A549 (cell line): ENCODE results near the gene HAAO. TPM values are rescaled to one million over a fixed set of nuclear protein-coding genes. Genes with fewer than 3 reads are reported as not detected.

Experiments used
- ATAC-seq, 2 experiments: fragments of 200-7000 bp in 1 of 2; fragments of >200 bp in 1 of 2; cut with Nextera tagmentation in 1 of 2; cut with Tn5 transposase in 1 of 2; 3 replicates each; pipeline versions ENCODE4 v1.8.0 to v1.9.1; 2018 to 2020; ENCODE audit warnings: mild to moderate bottlenecking in 1 of 2, moderate library complexity in 1 of 2
- CTCF ChIA-PET: fragments of 300-600 bp; sonication (Branson Sonifier 250); formaldehyde crosslinking; extraction: SDS; loops from one replicate; lab custom pipeline; 2021; ENCODE audit warnings: antibody characterized with exemption, inconsistent platforms; lab: Yijun Ruan, JAX
- POLR2A ChIA-PET: fragments of 350-600 bp; formaldehyde crosslinking; extraction: SDS; loops from one replicate; lab custom pipeline; 2021; ENCODE audit warnings: antibody characterized with exemption, inconsistent platforms; lab: Yijun Ruan, JAX
- DNase-seq, 2 experiments: peaks; one replicate each; pipeline versions ENCODE4 v3.0.0 to v3.0.0-alpha.2; 2011 to 2016; ENCODE audit warnings: low read depth in 1 of 2, low spot score in 1 of 2
- FAIRE-seq: peaks from 2 replicates; lab custom pipeline; 2011; peaks lifted over from hg19 to GRCh38; lab: Jason Lieb, UNC
- H3K27ac ChIP-seq, 2 experiments: fragments of >200 bp; sonication (Bioruptor Twin); formaldehyde crosslinking; 3 replicates each; pipeline ENCODE4 v1.5.1; 2016 to 2017
- H3K4me1 ChIP-seq: fragments of >200 bp; sonication (Bioruptor Twin); formaldehyde crosslinking; 3 replicates; pipeline ENCODE4 v1.6.1; 2016
- H3K4me2 ChIP-seq: fragments of >200 bp; sonication (Bioruptor Twin); formaldehyde crosslinking; 3 replicates; pipeline ENCODE4 v1.6.1; 2016
- H3K4me3 ChIP-seq: fragments of >200 bp; sonication (Bioruptor Twin); formaldehyde crosslinking; 3 replicates; pipeline ENCODE4 v1.5.1; 2016
- H3K9me3 ChIP-seq: fragments of >200 bp; sonication (Bioruptor Twin); formaldehyde crosslinking; 3 replicates; pipeline ENCODE4 v1.6.1; 2016
- ATOH8 ChIP-seq: fragments of 250-450 bp; sonication (Bioruptor Pico); IDR thresholded peaks from 2 replicates; pipeline ENCODE4 v1.5.0; 2020; ENCODE audit warnings: low read depth, mild to moderate bottlenecking, moderate library complexity
- BHLHE40 ChIP-seq: IDR thresholded peaks from 2 replicates; pipeline ENCODE4 v1.6.1; 2012; ENCODE audit warnings: low read depth, low read length, inconsistent platforms
- CBX2 ChIP-seq: fragments of 200-600 bp; sonication (generic); IDR thresholded peaks from 2 replicates; pipeline ENCODE4 v1.6.1; 2016; ENCODE audit warnings: low read depth, mild to moderate bottlenecking, borderline replicate concordance
- CBX8 ChIP-seq: fragments of 200-600 bp; sonication (generic); IDR thresholded peaks from 2 replicates; pipeline ENCODE4 v1.6.1; 2016
- EHMT2 ChIP-seq: fragments of 200-600 bp; sonication (generic); IDR thresholded peaks from 2 replicates; pipeline ENCODE4 v1.6.1; 2016; ENCODE audit warnings: antibody characterized with exemption, low read depth, mild to moderate bottlenecking, moderate library complexity
- EP300 ChIP-seq, 2 experiments: fragments of >200 bp; sonication (Bioruptor Twin); formaldehyde crosslinking; IDR thresholded peaks; 2 replicates in 1 of 2; 3 replicates in 1 of 2; pipeline ENCODE4 v1.6.1; 2016 to 2017
- ESRRA ChIP-seq: fragments of 150-350 bp; IDR thresholded peaks from 2 replicates; pipeline ENCODE4 v1.6.1; 2014; ENCODE audit warnings: mild to moderate bottlenecking, low read length, borderline replicate concordance
- GATA3 ChIP-seq: IDR thresholded peaks from 2 replicates; pipeline ENCODE4 v1.6.1; 2012; ENCODE audit warnings: borderline replicate concordance
- HEYL ChIP-seq: fragments of 250-450 bp; sonication (Bioruptor Pico); IDR thresholded peaks from 2 replicates; pipeline ENCODE4 v1.8.0; 2021; ENCODE audit warnings: mild to moderate bottlenecking, moderate library complexity
- HOXA7 ChIP-seq: fragments of 250-450 bp; sonication (Bioruptor Pico); IDR thresholded peaks from 2 replicates; pipeline ENCODE4 v1.5.0; 2020; ENCODE audit warnings: mild to moderate bottlenecking, moderate library complexity
- HOXB13 ChIP-seq: fragments of 250-450 bp; sonication (Bioruptor Pico); IDR thresholded peaks from 2 replicates; pipeline ENCODE4 v1.5.0; 2020; ENCODE audit warnings: low read depth, mild to moderate bottlenecking, moderate library complexity
- HOXB5 ChIP-seq: fragments of 250-450 bp; sonication (Bioruptor Pico); IDR thresholded peaks from 2 replicates; pipeline ENCODE4 v1.5.0; 2020; ENCODE audit warnings: mild to moderate bottlenecking, moderate library complexity
- JUNB ChIP-seq: fragments of >200 bp; sonication (Bioruptor Twin); formaldehyde crosslinking; IDR thresholded peaks from 2 replicates; pipeline ENCODE4 v1.6.1; 2016
- MAFK ChIP-seq: fragments of 450-650 bp; IDR thresholded peaks from 2 replicates; pipeline ENCODE4 v1.6.1; 2014; ENCODE audit not compliant: partially characterized antibody
- MYC ChIP-seq: IDR thresholded peaks from 2 replicates; pipeline ENCODE4 v1.6.1; 2012; ENCODE audit warnings: mild to moderate bottlenecking, inconsistent platforms, low read length, improper control_type of control experiment, borderline replicate concordance
- NFE2L2 ChIP-seq: fragments of 150-350 bp; conservative IDR thresholded peaks from 2 replicates; pipeline ENCODE4 v1.6.1; 2014; ENCODE audit warnings: low read length
- NR3C1 ChIP-seq: fragments of >200 bp; sonication (Bioruptor Twin); formaldehyde crosslinking; IDR thresholded peaks from 3 replicates; pipeline ENCODE4 v1.6.1; 2017
- POLR2A ChIP-seq: IDR thresholded peaks from 2 replicates; pipeline ENCODE4 v1.6.1; 2012; ENCODE audit warnings: mild to moderate bottlenecking, low read length
- RAD21 ChIP-seq, 2 experiments: fragments of >200 bp in 1 of 2; sonication (Bioruptor Twin) in 1 of 2; formaldehyde crosslinking in 1 of 2; IDR thresholded peaks in 1 of 2; conservative IDR thresholded peaks in 1 of 2; 2 replicates in 1 of 2; 3 replicates in 1 of 2; pipeline ENCODE4 v1.6.1; 2012 to 2018; ENCODE audit warnings: inconsistent platforms in 1 of 2
- RFX5 ChIP-seq: fragments of 450-650 bp; IDR thresholded peaks from 2 replicates; pipeline ENCODE4 v1.7.1; 2014; ENCODE audit warnings: antibody characterized with exemption, mild to moderate bottlenecking, moderate library complexity
- RNF2 ChIP-seq: fragments of 200-600 bp; sonication (generic); IDR thresholded peaks from 2 replicates; pipeline ENCODE4 v1.6.1; 2016; ENCODE audit warnings: low read depth, mild to moderate bottlenecking, antibody characterized with exemption, moderate library complexity, borderline replicate concordance
- TP53 ChIP-seq: fragments of 250-450 bp; sonication (Bioruptor Pico); IDR thresholded peaks from 2 replicates; pipeline ENCODE4 v1.5.0; 2021; ENCODE audit warnings: mild to moderate bottlenecking, moderate library complexity
- USF2 ChIP-seq: fragments of 450-650 bp; IDR thresholded peaks from 2 replicates; pipeline ENCODE4 v1.6.1; 2014; ENCODE audit warnings: antibody characterized with exemption
- ZFP36 ChIP-seq: fragments of 450-650 bp; IDR thresholded peaks from 2 replicates; pipeline ENCODE4 v1.6.1; 2014; ENCODE audit warnings: borderline replicate concordance; ENCODE audit not compliant: partially characterized antibody
- WGBS: methylation state at CpG from one replicate; pipeline ENCODE4 v1.1.6; 2017; ENCODE audit errors: missing lambda C conversion rate; 5-methylcytosine and 5-hydroxymethylcytosine counted together
- polyA plus RNA-seq, 4 experiments: library from polyadenylated mRNA; depleted of rRNA in 3 of 4; stranded (reverse); fragments of >200 nt; fragmentation: RNase III in 1 of 4; extraction: RNeasy Plus Mini Kit Qiagen cat#74134 plus additional on column Dnase treatment in 1 of 4; gene quantifications; 2 replicates in 3 of 4; 3 replicates in 1 of 4; pipeline ENCODE4 v1.2.3, GENCODE V29; 2011 to 2017
- TF ChIP-seq, protein P1 (sequence below): fragments of >200 bp; sonication (Bioruptor Twin); formaldehyde crosslinking; IDR thresholded peaks from 3 replicates; pipeline ENCODE4 v1.5.1; 2016
- TF ChIP-seq, protein P2 (sequence below): fragments of 150-350 bp; IDR thresholded peaks from 2 replicates; pipeline ENCODE4 v1.6.1; 2014; ENCODE audit warnings: low read depth, mild to moderate bottlenecking, low read length

Gene HAAO
- polyA plus RNA-seq, 2 of the 4 experiments (the other 2 are of a cell fraction): not detected

GRCh38 chr2:42787424-42787787, 5.0 kb downstream of the HAAO start:
- no peak overlapping the region for H3K27ac ChIP-seq
- no peak overlapping the region for H3K4me2 ChIP-seq
- FAIRE-seq: no peak
- H3K9me3 ChIP-seq: no peaks in the 10 kb centered on the region
- no peak for TF ChIP-seq USF2
- no peak for TF ChIP-seq POLR2A
- TF ChIP-seq ZFP36: no peak
- TF ChIP-seq, protein P1, sequence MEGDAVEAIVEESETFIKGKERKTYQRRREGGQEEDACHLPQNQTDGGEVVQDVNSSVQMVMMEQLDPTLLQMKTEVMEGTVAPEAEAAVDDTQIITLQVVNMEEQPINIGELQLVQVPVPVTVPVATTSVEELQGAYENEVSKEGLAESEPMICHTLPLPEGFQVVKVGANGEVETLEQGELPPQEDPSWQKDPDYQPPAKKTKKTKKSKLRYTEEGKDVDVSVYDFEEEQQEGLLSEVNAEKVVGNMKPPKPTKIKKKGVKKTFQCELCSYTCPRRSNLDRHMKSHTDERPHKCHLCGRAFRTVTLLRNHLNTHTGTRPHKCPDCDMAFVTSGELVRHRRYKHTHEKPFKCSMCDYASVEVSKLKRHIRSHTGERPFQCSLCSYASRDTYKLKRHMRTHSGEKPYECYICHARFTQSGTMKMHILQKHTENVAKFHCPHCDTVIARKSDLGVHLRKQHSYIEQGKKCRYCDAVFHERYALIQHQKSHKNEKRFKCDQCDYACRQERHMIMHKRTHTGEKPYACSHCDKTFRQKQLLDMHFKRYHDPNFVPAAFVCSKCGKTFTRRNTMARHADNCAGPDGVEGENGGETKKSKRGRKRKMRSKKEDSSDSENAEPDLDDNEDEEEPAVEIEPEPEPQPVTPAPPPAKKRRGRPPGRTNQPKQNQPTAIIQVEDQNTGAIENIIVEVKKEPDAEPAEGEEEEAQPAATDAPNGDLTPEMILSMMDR: no peak
- TF ChIP-seq RFX5: no peak
- no peak for TF ChIP-seq MYC
- no peak for TF ChIP-seq CBX2
- no peak for TF ChIP-seq HEYL (CRISPR knock-in tag)
- TF ChIP-seq NFE2L2: no peak
- no peak for TF ChIP-seq NR3C1
- no peak for TF ChIP-seq RNF2
- TF ChIP-seq HOXB13 (CRISPR knock-in tag): no peak
- TF ChIP-seq ESRRA: no peak
- TF ChIP-seq EHMT2: no peak
- TF ChIP-seq, protein P2, sequence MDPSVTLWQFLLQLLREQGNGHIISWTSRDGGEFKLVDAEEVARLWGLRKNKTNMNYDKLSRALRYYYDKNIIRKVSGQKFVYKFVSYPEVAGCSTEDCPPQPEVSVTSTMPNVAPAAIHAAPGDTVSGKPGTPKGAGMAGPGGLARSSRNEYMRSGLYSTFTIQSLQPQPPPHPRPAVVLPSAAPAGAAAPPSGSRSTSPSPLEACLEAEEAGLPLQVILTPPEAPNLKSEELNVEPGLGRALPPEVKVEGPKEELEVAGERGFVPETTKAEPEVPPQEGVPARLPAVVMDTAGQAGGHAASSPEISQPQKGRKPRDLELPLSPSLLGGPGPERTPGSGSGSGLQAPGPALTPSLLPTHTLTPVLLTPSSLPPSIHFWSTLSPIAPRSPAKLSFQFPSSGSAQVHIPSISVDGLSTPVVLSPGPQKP: no peak
- no peak for TF ChIP-seq CBX8
- no peak for TF ChIP-seq RAD21 (conservative IDR thresholded peaks at IDR 0.05 in 1 of 2, IDR thresholded peaks at IDR 0.05 in 1 of 2)
- TF ChIP-seq TP53 (CRISPR knock-in tag): no peak
- DNase-seq: no peak
- ATAC-seq: no peak; a peak in 2 of 6 replicates
- no peaks in the 10 kb centered on the region for H3K4me1 ChIP-seq
- POLR2A ChIA-PET: interaction anchor here (1.3 kb wide), 1 partner anchor 23 kb away, joined by 4 read pairs; no protein-coding TSS in a partner anchor
- no peak overlapping the region for H3K4me3 ChIP-seq
- 55% methylated on average over 3 of the region's 3 CpGs for WGBS
- CTCF ChIA-PET: interaction anchor here (0.6 to 1.0 kb wide), 4 partner anchors 10 to 635 kb away, joined by 3 to 4 read pairs (median 3); no protein-coding TSS in a partner anchor

- no peak overlapping the region for H3K4me3 ChIP-seq
- ChIA-PET POLR2A (interaction anchor here (1.3 kb wide), 1 partner anchor 24 kb away, joined by 4 read pairs; no protein-coding TSS in a partner anchor), CTCF (interaction anchor here (0.8 to 1.9 kb wide), 4 partner anchors 10 to 27 kb away, joined by 3 to 4 read pairs (median 4); no protein-coding TSS in a partner anchor)
- FAIRE-seq (no peak), DNase-seq (no peak), ATAC-seq (peak; percentile 11 to 17; a peak in 1 of 6 replicates)
- WGBS: 62% methylated on average over 15 of the region's 15 CpGs
- TF ChIP-seq, protein P2: no peak
- no peak for TF ChIP-seq TP53 (CRISPR knock-in tag)
- no peak for TF ChIP-seq EP300 (IDR thresholded peaks at IDR 0.05)
- no peak for TF ChIP-seq HOXB13 (CRISPR knock-in tag)
- no peak for TF ChIP-seq BHLHE40
- no peak for TF ChIP-seq JUNB
- no peak for TF ChIP-seq GATA3
- no peak for TF ChIP-seq CBX8
- no peak for TF ChIP-seq ATOH8 (CRISPR knock-in tag)
- no peak for TF ChIP-seq RAD21 (conservative IDR thresholded peaks at IDR 0.05 in 1 of 2, IDR thresholded peaks at IDR 0.05 in 1 of 2)
- no peak for TF ChIP-seq HOXA7 (CRISPR knock-in tag)
- no peak for TF ChIP-seq RFX5
- TF ChIP-seq ESRRA: no peak
- no peak for TF ChIP-seq MAFK
- TF ChIP-seq HOXB5 (CRISPR knock-in tag): no peak
- H3K4me1 ChIP-seq: no peaks in the 10 kb centered on the region
- H3K27ac ChIP-seq: no peak overlapping the region
- H3K4me2 ChIP-seq: no peak overlapping the region
- no peaks in the 10 kb centered on the region for H3K9me3 ChIP-seq
Observed at GRCh38 chr2:42786561-42787345, 5.6 kb downstream of the HAAO start.
